Retinal pigment epithelial cell (primary cell): ENCODE results near the gene ANKS1B.
"Not testable (repeated sequence)": the region's sequence is repeated elsewhere in the genome, so short reads cannot be mapped to it uniquely, and the experiment has no call there.

Experiments
- DNase-seq: peaks from one replicate; pipeline ENCODE4 v3.0.0-alpha.2; 2010; ENCODE audit warnings: low read depth
- H3K4me3 ChIP-seq: 2 replicates; pipeline ENCODE4 v1.5.1; 2011; ENCODE audit warnings: mild to moderate bottlenecking, low read length, control low read depth, moderate library complexity
- CTCF ChIP-seq: conservative IDR thresholded peaks from 2 replicates; pipeline ENCODE4 v1.5.1; 2011; ENCODE audit warnings: low read depth, low read length, control low read depth, inconsistent platforms

The ANKS1B gene

GRCh38 chr12:99598785-99599184 lies 386.0 kb downstream of the ANKS1B start:
- no peak for DNase-seq

GRCh38 chr12:99596762-99597161 lies 388.0 kb downstream of the ANKS1B start:
- TF ChIP-seq CTCF = no peak
- DNase-seq = no peak
- H3K4me3 ChIP-seq = no peak overlapping the region

More at GRCh38 chr12:99598785-99599184, 386.0 kb downstream of the ANKS1B start:
- no peak for TF ChIP-seq CTCF
- H3K4me3 ChIP-seq = no peak overlapping the region

GRCh38 chr12:99577125-99577524 lies 407.6 kb downstream of the ANKS1B start:
- not testable (repeated sequence) for DNase-seq

GRCh38 chr12:99573980-99574379 lies 410.8 kb downstream of the ANKS1B start:
- TF ChIP-seq CTCF = no peak
- no peak overlapping the region for H3K4me3 ChIP-seq
- no peak for DNase-seq

More at GRCh38 chr12:99577125-99577524, 407.6 kb downstream of the ANKS1B start:
- H3K4me3 ChIP-seq = not testable (repeated sequence)

- TF ChIP-seq CTCF = no peak
- DNase-seq = no peak
- H3K4me3 ChIP-seq = no peak overlapping the region
Measured at GRCh38 chr12:99567072-99567471, 417.7 kb downstream of the ANKS1B start.

GRCh38 chr12:99558109-99558508 lies 426.6 kb downstream of the ANKS1B start:
- no peak overlapping the region for H3K4me3 ChIP-seq
- no peak for DNase-seq
- TF ChIP-seq CTCF = no peak

GRCh38 chr12:99553461-99553860 lies 431.3 kb downstream of the ANKS1B start:
- TF ChIP-seq CTCF = no peak
- no peak overlapping the region for H3K4me3 ChIP-seq

GRCh38 chr12:99552022-99552421 lies 432.7 kb downstream of the ANKS1B start:
- no peak for TF ChIP-seq CTCF
- DNase-seq = no peak
- no peak overlapping the region for H3K4me3 ChIP-seq

More at GRCh38 chr12:99553461-99553860, 431.3 kb downstream of the ANKS1B start:
- no peak for DNase-seq
